Measurements from ENCODE around the gene AKAIN1.

DNA sequence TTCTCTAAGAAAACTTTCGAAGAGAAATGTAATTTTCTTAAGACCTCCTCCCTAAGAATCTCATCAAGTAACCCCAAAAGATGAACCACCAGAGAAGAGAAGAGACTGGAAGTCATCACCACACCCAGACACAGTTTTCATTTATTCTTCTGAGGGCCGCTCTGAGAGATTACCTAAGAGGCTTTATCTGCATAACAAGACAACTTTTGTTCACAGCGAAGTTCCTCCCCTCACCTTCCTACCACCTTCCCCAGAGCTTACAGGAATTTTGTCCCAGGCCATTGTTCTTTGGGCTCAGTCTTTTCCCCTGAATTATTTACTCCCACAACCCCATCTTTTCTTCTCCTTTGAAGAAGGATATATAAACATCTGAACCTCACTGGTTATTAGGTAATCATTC lies 92.8 kb downstream of the AKAIN1 start:
- TF ChIP-seq, protein P1, sequence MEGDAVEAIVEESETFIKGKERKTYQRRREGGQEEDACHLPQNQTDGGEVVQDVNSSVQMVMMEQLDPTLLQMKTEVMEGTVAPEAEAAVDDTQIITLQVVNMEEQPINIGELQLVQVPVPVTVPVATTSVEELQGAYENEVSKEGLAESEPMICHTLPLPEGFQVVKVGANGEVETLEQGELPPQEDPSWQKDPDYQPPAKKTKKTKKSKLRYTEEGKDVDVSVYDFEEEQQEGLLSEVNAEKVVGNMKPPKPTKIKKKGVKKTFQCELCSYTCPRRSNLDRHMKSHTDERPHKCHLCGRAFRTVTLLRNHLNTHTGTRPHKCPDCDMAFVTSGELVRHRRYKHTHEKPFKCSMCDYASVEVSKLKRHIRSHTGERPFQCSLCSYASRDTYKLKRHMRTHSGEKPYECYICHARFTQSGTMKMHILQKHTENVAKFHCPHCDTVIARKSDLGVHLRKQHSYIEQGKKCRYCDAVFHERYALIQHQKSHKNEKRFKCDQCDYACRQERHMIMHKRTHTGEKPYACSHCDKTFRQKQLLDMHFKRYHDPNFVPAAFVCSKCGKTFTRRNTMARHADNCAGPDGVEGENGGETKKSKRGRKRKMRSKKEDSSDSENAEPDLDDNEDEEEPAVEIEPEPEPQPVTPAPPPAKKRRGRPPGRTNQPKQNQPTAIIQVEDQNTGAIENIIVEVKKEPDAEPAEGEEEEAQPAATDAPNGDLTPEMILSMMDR (conservative IDR thresholded peaks at IDR 0.05 in 1 of 2, IDR thresholded peaks at IDR 0.05 in 1 of 2; ENCODE audit: extremely low read depth in 1 of 2, insufficient read depth in 1 of 2, low read depth in 1 of 2, low read length in 2 of 2) = no peak
- no peak for TF ChIP-seq EZH2 (IDR thresholded peaks at IDR 0.05; ENCODE audit: borderline replicate concordance, low read length)

Data from mammary epithelial cell (primary cell).